ENCODE results near the gene SLC12A1. TPM values are rescaled to one million over a fixed set of nuclear protein-coding genes. Genes with fewer than 3 reads are reported as not detected.

The SLC12A1 gene
- polyA plus RNA-seq, 3 donors = not detected

- DNase-seq = no peak
- Mint-ChIP-seq H3K27me3 (ENCODE audit: low read depth in 3 of 3) (peaks cover 2 to 10% (median 6%) of the 10 kb centered on the region in 3 donors), H3K36me3 (no peaks in the 10 kb centered on the region), H3K4me1 (no peaks in the 10 kb centered on the region), H3K9me3 (no peaks in the 10 kb centered on the region), H3K4me3 (no peak overlapping the region), H3K27ac (no peak overlapping the region)
- H3K4me3 ChIP-seq (replicated peaks in 1 of 3; ENCODE audit: low read depth in 2 of 3, low read length in 3 of 3) = no peak overlapping the region
- intact Hi-C loops (cut with micrococcal nuclease) = no loop called here
- TF ChIP-seq CTCF (IDR thresholded peaks at IDR 0.05) = no peak
- H3K4me1 ChIP-seq (ENCODE audit: control insufficient read depth in 1 of 2, insufficient read depth in 2 of 2, low read length in 2 of 2) = no peaks in the 10 kb centered on the region
- no peaks in the 10 kb centered on the region for H3K9me3 ChIP-seq (replicated peaks in 1 of 2; ENCODE audit: control insufficient read depth in 1 of 2, insufficient read depth in 1 of 2, low read length in 2 of 2)
- no peak overlapping the region for H3K4me2 ChIP-seq (replicated peaks; ENCODE audit: extremely low read depth, low read length, poor library complexity, severe bottlenecking)
- peaks cover 0 to 9% of the 10 kb centered on the region in 2 donors for H3K27me3 ChIP-seq (ENCODE audit: control insufficient read depth in 2 of 2, insufficient read depth in 2 of 2, low read length in 2 of 2)
- H3K79me2 ChIP-seq (ENCODE audit: insufficient read depth, low read length) = no peaks in the 10 kb centered on the region
- H2AFZ ChIP-seq (ENCODE audit: insufficient read depth, low read depth, low read length, poor library complexity, severe bottlenecking) = no peak overlapping the region
- H4K20me1 ChIP-seq (ENCODE audit: insufficient read depth, low read length) = no peaks in the 10 kb centered on the region
- no peak overlapping the region for H3K27ac ChIP-seq (ENCODE audit: low read depth in 1 of 2, low read length in 2 of 2)
- WGBS (ENCODE audit: insufficient coverage) = no CpG with 5 or more reads among the region's 3 CpGs
- no peak overlapping the region for H3K9ac ChIP-seq (ENCODE audit: insufficient read depth, low read length, poor library complexity, severe bottlenecking)
- H3K36me3 ChIP-seq (replicated peaks in 1 of 2; ENCODE audit: control insufficient read depth in 1 of 2, insufficient read depth in 2 of 2, low read length in 2 of 2) = no peaks in the 10 kb centered on the region
Observed at GRCh38 chr15:48267766-48268165, 61.7 kb downstream of the SLC12A1 start.

GRCh38 chr15:48273049-48273448 is 66.9 kb downstream of the SLC12A1 start:
- H4K20me1 ChIP-seq (ENCODE audit: insufficient read depth, low read length) = no peaks in the 10 kb centered on the region
- H3K9me3 ChIP-seq (replicated peaks in 1 of 2; ENCODE audit: control insufficient read depth in 1 of 2, insufficient read depth in 1 of 2, low read length in 2 of 2) = no peaks in the 10 kb centered on the region
- Mint-ChIP-seq H3K27me3 (ENCODE audit: low read depth in 3 of 3) (peaks cover 0 to 2% (median 2%) of the 10 kb centered on the region in 3 donors), H3K36me3 (no peaks in the 10 kb centered on the region), H3K9me3 (no peaks in the 10 kb centered on the region), H3K27ac (no peak overlapping the region), H3K4me3 (no peak overlapping the region), H3K4me1 (no peaks in the 10 kb centered on the region)
- no peaks in the 10 kb centered on the region for H3K4me1 ChIP-seq (ENCODE audit: control insufficient read depth in 1 of 2, insufficient read depth in 2 of 2, low read length in 2 of 2)
- no peak overlapping the region for H2AFZ ChIP-seq (ENCODE audit: insufficient read depth, low read depth, low read length, poor library complexity, severe bottlenecking)
- no peak overlapping the region for H3K4me3 ChIP-seq (replicated peaks in 1 of 3; ENCODE audit: low read depth in 2 of 3, low read length in 3 of 3)
- DNase-seq = no peak
- H3K27me3 ChIP-seq (ENCODE audit: control insufficient read depth in 2 of 2, insufficient read depth in 2 of 2, low read length in 2 of 2) = peaks cover 0 to 4% of the 10 kb centered on the region in 2 donors
- no peak overlapping the region for H3K27ac ChIP-seq (ENCODE audit: low read depth in 1 of 2, low read length in 2 of 2)
- H3K36me3 ChIP-seq (replicated peaks in 1 of 2; ENCODE audit: control insufficient read depth in 1 of 2, insufficient read depth in 2 of 2, low read length in 2 of 2) = no peaks in the 10 kb centered on the region
- TF ChIP-seq CTCF (IDR thresholded peaks at IDR 0.05) = no peak
- H3K9ac ChIP-seq (ENCODE audit: insufficient read depth, low read length, poor library complexity, severe bottlenecking) = no peak overlapping the region
- H3K79me2 ChIP-seq (ENCODE audit: insufficient read depth, low read length) = no peaks in the 10 kb centered on the region
- H3K4me2 ChIP-seq (replicated peaks; ENCODE audit: extremely low read depth, low read length, poor library complexity, severe bottlenecking) = no peak overlapping the region
- intact Hi-C loops (cut with micrococcal nuclease) = no loop called here
- WGBS (ENCODE audit: insufficient coverage) = 80% methylated on average over 1 of the region's 4 CpGs

All from CD14-positive monocyte (primary cell).